ENCODE measurements around the gene PLA2G12A.

PLA2G12A gene

GRCh38 chr4:109729718-109730618, at the start of gene PLA2G12A:
Gene PLA2G12A (minus strand): TSS chr4:109730070. CDS start chr4:109729809, 261 bp downstream.
- H3K4me2 ChIP-seq (ENCODE audit: insufficient read depth, low read length): peak within 1 kb of the TSS; percentile 99
- peak within 1 kb of the TSS; percentile 98 for H2AFZ ChIP-seq (ENCODE audit: low read depth, low read length)
- ATAC-seq (ENCODE audit: insufficient read depth, low read depth) (peak; percentile 87), DNase-seq (peak; percentile 65)
- peak within 1 kb of the TSS; percentile 62 for H3K27ac ChIP-seq (ENCODE audit: low read length)
- H3K9me3 ChIP-seq (ENCODE audit: insufficient read depth, low read length, severe bottlenecking): no peaks in the 10 kb centered on the region
- peaks cover 26% of the 10 kb centered on the region for H3K4me1 ChIP-seq (ENCODE audit: insufficient read depth, low read length)
- no peaks in the 10 kb centered on the region; the same call in 1 of the 2 replicates for H3K79me2 ChIP-seq (ENCODE audit: insufficient read depth, low read length)
- H3K9ac ChIP-seq (ENCODE audit: low read depth, low read length): peak within 1 kb of the TSS; percentile 74
- TF ChIP-seq EZH2 (IDR thresholded peaks at IDR 0.05; ENCODE audit: borderline replicate concordance, low read depth, low read length, severe bottlenecking): no peak
- TF ChIP-seq, protein P1, sequence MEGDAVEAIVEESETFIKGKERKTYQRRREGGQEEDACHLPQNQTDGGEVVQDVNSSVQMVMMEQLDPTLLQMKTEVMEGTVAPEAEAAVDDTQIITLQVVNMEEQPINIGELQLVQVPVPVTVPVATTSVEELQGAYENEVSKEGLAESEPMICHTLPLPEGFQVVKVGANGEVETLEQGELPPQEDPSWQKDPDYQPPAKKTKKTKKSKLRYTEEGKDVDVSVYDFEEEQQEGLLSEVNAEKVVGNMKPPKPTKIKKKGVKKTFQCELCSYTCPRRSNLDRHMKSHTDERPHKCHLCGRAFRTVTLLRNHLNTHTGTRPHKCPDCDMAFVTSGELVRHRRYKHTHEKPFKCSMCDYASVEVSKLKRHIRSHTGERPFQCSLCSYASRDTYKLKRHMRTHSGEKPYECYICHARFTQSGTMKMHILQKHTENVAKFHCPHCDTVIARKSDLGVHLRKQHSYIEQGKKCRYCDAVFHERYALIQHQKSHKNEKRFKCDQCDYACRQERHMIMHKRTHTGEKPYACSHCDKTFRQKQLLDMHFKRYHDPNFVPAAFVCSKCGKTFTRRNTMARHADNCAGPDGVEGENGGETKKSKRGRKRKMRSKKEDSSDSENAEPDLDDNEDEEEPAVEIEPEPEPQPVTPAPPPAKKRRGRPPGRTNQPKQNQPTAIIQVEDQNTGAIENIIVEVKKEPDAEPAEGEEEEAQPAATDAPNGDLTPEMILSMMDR (IDR thresholded peaks at IDR 0.05; ENCODE audit: borderline replicate concordance, extremely low read depth, low read length, poor library complexity, severe bottlenecking): no peak
- peak within 1 kb of the TSS; percentile 82 to 98 for H3K4me3 ChIP-seq (ENCODE audit: low read depth in 1 of 2, low read length in 2 of 2)
- H4K20me1 ChIP-seq (ENCODE audit: insufficient read depth, low read length): no peaks in the 10 kb centered on the region
- no peaks in the 10 kb centered on the region for H3K27me3 ChIP-seq (ENCODE audit: insufficient read depth, low read length, poor library complexity)
- no peaks in the 10 kb centered on the region for H3K36me3 ChIP-seq (ENCODE audit: insufficient read depth, low read length)

GRCh38 chr4:109764789-109765402, 35.0 kb upstream of the PLA2G12A start:
- no peak overlapping the region for H2AFZ ChIP-seq (ENCODE audit: low read depth, low read length)
- H3K36me3 ChIP-seq (ENCODE audit: insufficient read depth, low read length): no peaks in the 10 kb centered on the region
- H3K27ac ChIP-seq (ENCODE audit: low read length): no peak overlapping the region
- no peaks in the 10 kb centered on the region for H3K27me3 ChIP-seq (ENCODE audit: insufficient read depth, low read length, poor library complexity)
- H3K4me2 ChIP-seq (ENCODE audit: insufficient read depth, low read length): no peak overlapping the region
- no peaks in the 10 kb centered on the region for H3K79me2 ChIP-seq (ENCODE audit: insufficient read depth, low read length)
- no peak for ATAC-seq (ENCODE audit: insufficient read depth, low read depth)
- no peak for TF ChIP-seq EZH2 (IDR thresholded peaks at IDR 0.05; ENCODE audit: borderline replicate concordance, low read depth, low read length, severe bottlenecking)
- TF ChIP-seq, protein P1 (IDR thresholded peaks at IDR 0.05; ENCODE audit: borderline replicate concordance, extremely low read depth, low read length, poor library complexity, severe bottlenecking): no peak
- DNase-seq: no peak
- no peaks in the 10 kb centered on the region for H4K20me1 ChIP-seq (ENCODE audit: insufficient read depth, low read length)
- H3K4me1 ChIP-seq (ENCODE audit: insufficient read depth, low read length): no peaks in the 10 kb centered on the region
- H3K9ac ChIP-seq (ENCODE audit: low read depth, low read length): no peak overlapping the region
- no peak overlapping the region for H3K4me3 ChIP-seq (ENCODE audit: low read depth in 1 of 2, low read length in 2 of 2)
- no peaks in the 10 kb centered on the region for H3K9me3 ChIP-seq (ENCODE audit: insufficient read depth, low read length, severe bottlenecking)

DNA sequence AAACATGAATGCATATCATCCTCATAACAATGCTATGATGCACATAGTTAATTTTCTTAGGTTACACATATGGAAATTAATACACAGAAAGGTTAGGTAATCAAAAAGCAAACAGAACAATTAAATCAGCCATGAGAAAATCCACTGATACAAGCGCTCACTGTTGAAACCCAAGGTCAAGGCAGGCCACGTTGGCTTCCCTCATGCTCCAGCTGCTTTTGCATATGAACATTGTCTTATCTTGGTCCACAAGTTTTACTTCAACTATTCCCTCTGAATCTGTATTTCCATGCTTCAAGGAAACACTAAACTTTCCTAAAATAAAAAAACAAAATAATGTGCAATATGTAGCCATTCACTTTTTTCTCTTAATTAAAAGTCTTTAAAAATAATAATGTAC, 34.5 kb upstream of the PLA2G12A start:
- Histone ChIP-seq H3K4me2 (ENCODE audit: insufficient read depth, low read length) (no peak overlapping the region), H3K9me3 (ENCODE audit: insufficient read depth, low read length, severe bottlenecking) (no peaks in the 10 kb centered on the region), H4K20me1 (ENCODE audit: insufficient read depth, low read length) (no peaks in the 10 kb centered on the region), H3K9ac (ENCODE audit: low read depth, low read length) (no peak overlapping the region), H3K79me2 (ENCODE audit: insufficient read depth, low read length) (no peaks in the 10 kb centered on the region), H3K27me3 (ENCODE audit: insufficient read depth, low read length, poor library complexity) (no peaks in the 10 kb centered on the region), H3K27ac (ENCODE audit: low read length) (no peak overlapping the region), H2AFZ (ENCODE audit: low read depth, low read length) (no peak overlapping the region), H3K4me3 (ENCODE audit: low read depth in 1 of 2, low read length in 2 of 2) (no peak overlapping the region), H3K4me1 (ENCODE audit: insufficient read depth, low read length) (no peaks in the 10 kb centered on the region), H3K36me3 (ENCODE audit: insufficient read depth, low read length) (no peaks in the 10 kb centered on the region)
- no peak for ATAC-seq (ENCODE audit: insufficient read depth, low read depth)
- DNase-seq: no peak
- TF ChIP-seq EZH2 (IDR thresholded peaks at IDR 0.05; ENCODE audit: borderline replicate concordance, low read depth, low read length, severe bottlenecking): no peak
- TF ChIP-seq, protein P1 (IDR thresholded peaks at IDR 0.05; ENCODE audit: borderline replicate concordance, extremely low read depth, low read length, poor library complexity, severe bottlenecking): no peak
